ENCODE measurements around the gene CAGE1.

DNA sequence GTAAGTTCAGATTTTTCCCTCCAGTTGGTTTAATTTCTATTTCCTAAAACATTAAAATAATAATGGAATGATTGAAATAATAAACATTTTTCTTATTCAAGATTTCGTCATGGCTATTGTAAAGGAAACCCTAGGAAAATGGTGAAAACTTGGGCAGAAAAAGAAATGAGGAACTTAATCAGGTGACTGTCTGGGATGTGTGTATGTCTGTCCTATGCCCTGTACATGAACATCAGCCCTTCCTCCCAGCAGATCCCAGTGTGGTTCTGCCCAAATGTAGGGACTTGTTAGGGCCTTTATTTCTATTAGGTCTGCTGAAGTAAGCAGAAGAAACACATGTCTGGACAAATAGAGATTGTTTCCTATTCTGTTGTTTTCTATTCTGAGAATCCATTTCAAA, 13.2 kb upstream of the CAGE1 start:
- TF ChIP-seq POLR2A (IDR thresholded peaks at IDR 0.05): no peak
- TF ChIP-seq, protein P1, sequence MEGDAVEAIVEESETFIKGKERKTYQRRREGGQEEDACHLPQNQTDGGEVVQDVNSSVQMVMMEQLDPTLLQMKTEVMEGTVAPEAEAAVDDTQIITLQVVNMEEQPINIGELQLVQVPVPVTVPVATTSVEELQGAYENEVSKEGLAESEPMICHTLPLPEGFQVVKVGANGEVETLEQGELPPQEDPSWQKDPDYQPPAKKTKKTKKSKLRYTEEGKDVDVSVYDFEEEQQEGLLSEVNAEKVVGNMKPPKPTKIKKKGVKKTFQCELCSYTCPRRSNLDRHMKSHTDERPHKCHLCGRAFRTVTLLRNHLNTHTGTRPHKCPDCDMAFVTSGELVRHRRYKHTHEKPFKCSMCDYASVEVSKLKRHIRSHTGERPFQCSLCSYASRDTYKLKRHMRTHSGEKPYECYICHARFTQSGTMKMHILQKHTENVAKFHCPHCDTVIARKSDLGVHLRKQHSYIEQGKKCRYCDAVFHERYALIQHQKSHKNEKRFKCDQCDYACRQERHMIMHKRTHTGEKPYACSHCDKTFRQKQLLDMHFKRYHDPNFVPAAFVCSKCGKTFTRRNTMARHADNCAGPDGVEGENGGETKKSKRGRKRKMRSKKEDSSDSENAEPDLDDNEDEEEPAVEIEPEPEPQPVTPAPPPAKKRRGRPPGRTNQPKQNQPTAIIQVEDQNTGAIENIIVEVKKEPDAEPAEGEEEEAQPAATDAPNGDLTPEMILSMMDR (IDR thresholded peaks at IDR 0.05): no peak
